Activated T-cell treated with anti-CD3 and anti-CD28 coated beads for 48 hours (primary cell): ENCODE results near the gene IKZF1.

Experiments used
- DNase-seq: peaks from one replicate; pipeline ENCODE4 v3.0.0-alpha.2; 2020; ENCODE audit warnings: low read depth

The IKZF1 gene

GRCh38 chr7:50355817-50356178 is 51.3 kb downstream of the IKZF1 start:
- no peak for DNase-seq

- no peak for DNase-seq
These were observed 51.9 kb downstream of the IKZF1 start for GRCh38 chr7:50356212-50356944.

GRCh38 chr7:50356945-50357268 is 52.4 kb downstream of the IKZF1 start:
- DNase-seq, result no peak

GRCh38 chr7:50357426-50357825 is 52.9 kb downstream of the IKZF1 start:
- no peak for DNase-seq

- DNase-seq, result no peak
These were observed 53.7 kb downstream of the IKZF1 start for GRCh38 chr7:50358041-50358705.

- DNase-seq, result no peak
These were observed 54.3 kb downstream of the IKZF1 start for GRCh38 chr7:50358779-50359178.

- DNase-seq, result no peak
These were observed 54.9 kb downstream of the IKZF1 start for GRCh38 chr7:50359258-50359994.

- peak; percentile 76 for DNase-seq
These were observed 55.7 kb downstream of the IKZF1 start for GRCh38 chr7:50359995-50360925.

- DNase-seq, result no peak
These were observed 57.6 kb downstream of the IKZF1 start for GRCh38 chr7:50362142-50362541.

GRCh38 chr7:50362712-50363282 is 58.3 kb downstream of the IKZF1 start:
- DNase-seq, result no peak

GRCh38 chr7:50363327-50364060 is 59.0 kb downstream of the IKZF1 start:
- no peak for DNase-seq

- no peak for DNase-seq
These were observed 60.1 kb downstream of the IKZF1 start for GRCh38 chr7:50364645-50365044.

- DNase-seq, result no peak
These were observed 61.8 kb downstream of the IKZF1 start for GRCh38 chr7:50366311-50366710.

GRCh38 chr7:50367100-50367499 is 62.6 kb downstream of the IKZF1 start:
- no peak for DNase-seq

GRCh38 chr7:50367570-50367969 is 63.1 kb downstream of the IKZF1 start:
- DNase-seq, result no peak

- no peak for DNase-seq
These were observed 63.9 kb downstream of the IKZF1 start for GRCh38 chr7:50368366-50368765.

- no peak for DNase-seq
These were observed 64.9 kb downstream of the IKZF1 start for GRCh38 chr7:50369143-50370026.

GRCh38 chr7:50370884-50371283 is 66.4 kb downstream of the IKZF1 start:
- DNase-seq, result no peak

GRCh38 chr7:50371551-50372021 is 67.1 kb downstream of the IKZF1 start:
- DNase-seq, result no peak

- no peak for DNase-seq
These were observed 68.4 kb downstream of the IKZF1 start for GRCh38 chr7:50372923-50373322.
